Ascending aorta (tissue), 2 donors: ENCODE data around the gene CDCA4. TPM values are rescaled to one million over a fixed set of nuclear protein-coding genes. Genes with fewer than 3 reads are reported as not detected.

Source experiments
- DNase-seq, 2 donors: peaks; one replicate each; pipeline ENCODE4 v3.0.0-alpha.2; 2019; ENCODE audit warnings: low spot score in 2 of 2
- H3K27ac ChIP-seq, 2 donors: fragments of 200-600 bp; sonication (generic); one replicate each; pipeline ENCODE4 v1.5.1; 2016 to 2017; ENCODE audit warnings: mild to moderate bottlenecking in 1 of 2
- H3K27me3 ChIP-seq: fragments of 200-600 bp; sonication (generic); one replicate; pipeline ENCODE4 v1.5.1; 2017
- H3K36me3 ChIP-seq, 2 donors: fragments of 200-600 bp; sonication (generic); one replicate each; pipeline ENCODE4 v1.5.1; 2016
- H3K4me1 ChIP-seq, 2 donors: fragments of 200-600 bp; sonication (generic); one replicate each; pipeline ENCODE4 v1.5.1; 2016 to 2017; ENCODE audit warnings: mild to moderate bottlenecking in 1 of 2
- H3K4me3 ChIP-seq, 2 donors: fragments of 200-600 bp; sonication (generic); one replicate each; pipeline ENCODE4 v1.5.1; 2016 to 2017; ENCODE audit warnings: mild to moderate bottlenecking in 1 of 2
- H3K9me3 ChIP-seq, 2 donors: fragments of 200-600 bp; sonication (generic); one replicate each; pipeline ENCODE4 v1.5.1; 2016
- intact Hi-C: fragments of 100-400 bp; cut with DNase I; formaldehyde crosslinking; loops from one replicate; pipeline ENCODE4 v1.15.1; 2023
- total RNA-seq: library from RNA; depleted of rRNA; stranded (reverse); fragments of >200 nt; gene quantifications from one replicate; pipeline ENCODE4 v1.1.0, GENCODE V29; 2016
- TF ChIP-seq, protein P1 (sequence below), 3 experiments: fragments of 200-600 bp in 2 of 3; fragments of 450-650 bp in 1 of 3; sonication (generic) in 2 of 3; IDR thresholded peaks; one replicate each; pipeline ENCODE4 v1.5.1; 2016 to 2019; ENCODE audit warnings: antibody characterized with exemption in 3 of 3, mild to moderate bottlenecking in 1 of 3, moderate library complexity in 1 of 3

Gene CDCA4
- total RNA-seq, 1 donor from 2014 or later: 2.3 TPM

DNA sequence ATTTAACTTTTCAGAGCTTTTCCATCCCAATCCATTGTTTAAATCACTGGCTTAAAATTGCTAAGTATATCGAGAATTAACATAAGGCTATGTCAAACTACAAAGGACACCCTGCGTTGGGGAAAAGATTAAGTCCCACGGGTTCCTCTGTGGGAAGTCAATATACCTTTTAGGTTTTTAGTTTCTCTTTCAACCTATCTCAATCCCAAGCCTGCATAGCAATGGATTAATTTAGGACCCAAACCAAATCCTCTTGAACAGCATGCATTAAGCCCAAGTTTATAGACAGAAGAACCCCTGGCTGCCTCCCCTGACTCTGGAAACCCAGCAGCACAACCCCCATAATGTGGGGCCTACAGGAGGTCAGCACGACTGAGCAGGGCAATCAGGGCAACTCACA is 6.3 kb downstream of the CDCA4 start:
- Histone ChIP-seq H3K9me3 (no peaks in the 10 kb centered on the region), H3K36me3 (peaks cover 7 to 14% of the 10 kb centered on the region in 2 donors), H3K27me3 (no peaks in the 10 kb centered on the region), H3K4me1 (peaks cover 2 to 8% of the 10 kb centered on the region in 2 donors), H3K4me3 (no peak overlapping the region), H3K27ac (no peak overlapping the region)
- intact Hi-C loops: no loop called here
- TF ChIP-seq, protein P1, sequence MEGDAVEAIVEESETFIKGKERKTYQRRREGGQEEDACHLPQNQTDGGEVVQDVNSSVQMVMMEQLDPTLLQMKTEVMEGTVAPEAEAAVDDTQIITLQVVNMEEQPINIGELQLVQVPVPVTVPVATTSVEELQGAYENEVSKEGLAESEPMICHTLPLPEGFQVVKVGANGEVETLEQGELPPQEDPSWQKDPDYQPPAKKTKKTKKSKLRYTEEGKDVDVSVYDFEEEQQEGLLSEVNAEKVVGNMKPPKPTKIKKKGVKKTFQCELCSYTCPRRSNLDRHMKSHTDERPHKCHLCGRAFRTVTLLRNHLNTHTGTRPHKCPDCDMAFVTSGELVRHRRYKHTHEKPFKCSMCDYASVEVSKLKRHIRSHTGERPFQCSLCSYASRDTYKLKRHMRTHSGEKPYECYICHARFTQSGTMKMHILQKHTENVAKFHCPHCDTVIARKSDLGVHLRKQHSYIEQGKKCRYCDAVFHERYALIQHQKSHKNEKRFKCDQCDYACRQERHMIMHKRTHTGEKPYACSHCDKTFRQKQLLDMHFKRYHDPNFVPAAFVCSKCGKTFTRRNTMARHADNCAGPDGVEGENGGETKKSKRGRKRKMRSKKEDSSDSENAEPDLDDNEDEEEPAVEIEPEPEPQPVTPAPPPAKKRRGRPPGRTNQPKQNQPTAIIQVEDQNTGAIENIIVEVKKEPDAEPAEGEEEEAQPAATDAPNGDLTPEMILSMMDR (IDR thresholded peaks at IDR 0.05): no peak
- DNase-seq: no peak

DNA sequence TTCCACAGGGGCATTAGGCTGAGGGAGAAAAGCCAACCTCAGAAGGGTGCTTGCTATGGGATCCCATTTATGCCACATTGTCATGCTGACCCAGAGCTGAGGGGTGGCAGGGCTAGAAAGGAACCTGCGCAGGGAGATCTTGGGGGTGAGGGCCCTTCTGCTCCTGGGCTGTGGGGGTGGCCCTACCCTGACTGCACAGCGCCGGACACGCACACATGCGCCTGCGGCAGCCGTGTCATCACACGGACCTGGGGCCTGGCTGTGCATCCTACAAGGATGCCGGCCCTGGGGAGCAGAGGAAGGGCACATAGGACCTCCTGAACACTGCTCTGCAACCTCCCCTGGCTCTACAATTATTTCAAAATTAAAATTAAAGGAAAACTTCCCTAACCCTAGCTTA is 6.9 kb downstream of the CDCA4 start:
- Histone ChIP-seq H3K4me1 (peaks cover 0 to 8% of the 10 kb centered on the region in 2 donors), H3K27ac (no peak overlapping the region), H3K9me3 (no peaks in the 10 kb centered on the region), H3K4me3 (no peak overlapping the region), H3K27me3 (no peaks in the 10 kb centered on the region), H3K36me3 (peaks cover 11 to 16% of the 10 kb centered on the region in 2 donors)
- intact Hi-C loops: no loop called here
- TF ChIP-seq, protein P1 (IDR thresholded peaks at IDR 0.05): no peak
- no peak for DNase-seq

DNA sequence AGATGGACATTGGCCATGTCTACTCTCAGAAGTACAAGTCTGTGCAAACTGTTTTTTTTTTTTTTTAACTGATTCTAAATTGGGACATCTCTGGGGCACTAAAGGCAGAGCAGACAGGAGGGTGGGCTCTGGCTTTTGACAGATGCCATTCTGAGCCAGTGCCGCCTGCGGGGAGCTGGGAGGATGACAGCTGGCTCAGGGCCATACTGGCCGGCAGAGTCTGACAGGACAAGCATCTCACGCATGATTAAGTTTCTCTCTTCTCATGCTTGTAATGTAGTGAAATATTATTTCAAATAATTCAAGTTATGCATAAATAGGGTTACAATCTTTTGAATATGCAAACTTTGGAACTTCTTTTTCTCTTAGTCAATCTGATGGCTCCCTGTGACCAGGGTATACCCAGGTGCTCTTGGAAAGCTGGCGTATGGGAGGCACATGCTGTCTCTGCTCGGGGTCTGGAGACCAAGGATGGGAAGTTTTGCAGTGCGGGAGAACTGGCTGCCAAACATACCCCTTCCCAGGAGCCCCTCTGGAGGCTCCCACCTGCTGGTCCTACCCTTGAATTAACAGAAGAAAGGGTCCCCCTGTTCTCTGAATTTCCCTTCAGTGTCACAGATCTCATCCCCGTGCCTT is 7.6 kb downstream of the CDCA4 start:
- Histone ChIP-seq H3K27me3 (no peaks in the 10 kb centered on the region), H3K4me3 (no peak overlapping the region), H3K9me3 (no peaks in the 10 kb centered on the region), H3K4me1 (peaks cover 0 to 8% of the 10 kb centered on the region in 2 donors), H3K27ac (no peak overlapping the region), H3K36me3 (peaks cover 13 to 20% of the 10 kb centered on the region in 2 donors)
- no peak for DNase-seq
- intact Hi-C loops: no loop called here
- TF ChIP-seq, protein P1 (IDR thresholded peaks at IDR 0.05): peak in 1 of 3 experiments; percentile 12

DNA sequence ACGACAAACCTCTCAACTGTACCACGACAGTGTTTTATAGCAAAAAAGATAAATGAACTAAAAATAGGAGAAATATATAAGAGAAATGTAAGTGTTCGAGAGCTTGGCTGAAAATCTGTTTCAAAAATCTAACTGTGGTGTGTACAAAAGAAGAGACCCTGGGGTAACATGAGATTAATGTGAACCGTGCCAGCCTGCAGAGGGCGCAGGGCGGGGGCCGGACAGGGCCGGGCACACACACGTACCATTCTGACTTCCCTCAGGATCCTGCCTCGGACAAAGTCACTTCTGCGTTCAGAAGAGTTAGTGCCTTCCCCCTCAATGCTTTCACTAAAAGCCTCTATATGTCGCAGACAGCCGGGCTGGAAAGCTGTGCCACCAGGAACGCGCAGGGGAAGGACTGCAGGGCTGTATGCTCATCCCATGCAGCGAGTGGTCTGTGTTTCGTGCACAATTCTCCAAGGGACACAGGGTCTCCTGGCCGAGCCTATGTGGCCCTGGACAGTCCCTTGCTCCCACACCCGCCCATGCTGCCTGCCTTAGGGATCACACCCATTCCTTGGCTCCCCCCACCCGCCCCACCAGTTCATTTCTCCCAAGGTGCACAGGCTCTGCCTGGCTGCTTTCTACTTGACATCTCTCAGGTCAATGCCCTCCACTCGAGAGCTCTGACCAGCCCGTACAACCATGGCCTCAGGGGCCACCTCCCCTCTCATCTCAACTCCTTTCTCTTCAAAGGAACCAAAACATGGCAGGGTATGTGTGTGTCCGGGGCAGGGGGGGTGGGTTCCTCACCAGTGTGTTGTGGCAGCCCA is 8.5 kb downstream of the CDCA4 start:
- H3K4me1 ChIP-seq: peaks cover 0 to 8% of the 10 kb centered on the region in 2 donors
- H3K36me3 ChIP-seq: peaks cover 17 to 26% of the 10 kb centered on the region in 2 donors
- H3K27me3 ChIP-seq: no peaks in the 10 kb centered on the region
- H3K4me3 ChIP-seq: peak overlapping the region in 1 of 2 donors; percentile 35
- H3K9me3 ChIP-seq: no peaks in the 10 kb centered on the region
- intact Hi-C loops: no loop called here
- TF ChIP-seq, protein P1 (IDR thresholded peaks at IDR 0.05): peak in 2 of 3 experiments; percentile 27 to 52
- no peak for DNase-seq
- no peak overlapping the region for H3K27ac ChIP-seq

DNA sequence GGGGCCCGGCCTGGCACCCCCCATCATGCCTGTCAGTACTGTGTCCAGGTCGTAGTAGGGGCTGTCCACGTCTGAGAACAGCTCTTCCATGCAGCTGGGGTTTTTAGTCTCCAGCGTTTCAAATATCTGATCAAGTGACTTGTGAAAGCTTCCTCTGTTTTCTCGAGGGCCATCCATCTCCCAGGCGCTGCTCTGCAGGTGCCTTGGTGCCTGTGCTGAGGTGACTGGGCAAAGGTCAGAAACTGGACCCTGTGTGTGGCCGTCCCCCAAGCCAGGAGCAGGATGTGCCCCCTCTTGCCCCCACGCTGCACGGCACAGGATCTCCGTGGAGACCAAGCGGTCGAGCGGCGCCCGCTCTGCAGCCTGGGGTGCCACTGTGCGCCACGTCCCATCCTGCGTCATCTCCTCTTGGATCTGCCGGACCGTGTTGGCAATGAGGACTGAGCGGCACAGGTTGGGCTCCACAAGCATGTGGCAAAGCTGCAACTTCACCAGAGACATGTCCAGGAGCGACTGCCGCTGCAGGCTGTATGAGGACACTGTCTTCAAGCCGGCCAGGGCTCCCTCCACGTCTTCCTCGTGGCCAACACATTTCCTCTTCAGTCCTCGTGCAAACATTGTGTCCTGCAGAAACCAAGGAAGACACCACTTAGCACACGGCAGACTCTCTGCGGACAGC is 9.4 kb downstream of the CDCA4 start:
- intact Hi-C loops: no loop called here
- Histone ChIP-seq H3K9me3 (no peaks in the 10 kb centered on the region), H3K36me3 (peaks cover 17 to 26% of the 10 kb centered on the region in 2 donors), H3K4me3 (no peak overlapping the region), H3K27ac (no peak overlapping the region), H3K27me3 (no peaks in the 10 kb centered on the region), H3K4me1 (peaks cover 0 to 8% of the 10 kb centered on the region in 2 donors)
- TF ChIP-seq, protein P1 (IDR thresholded peaks at IDR 0.05): no peak
- DNase-seq: no peak
